Stimulated activated CD8-positive, alpha-beta memory T cell treated with anti-CD3 and anti-CD28 coated beads, Interleukin-15, amount 100 ng/mL, for 1 hour (primary cell): Measurements from ENCODE around the gene MSH3.

ENCODE experiments used
- DNase-seq: peaks from one replicate; pipeline ENCODE4 v3.0.0-alpha.2; 2020; ENCODE audit warnings: low read depth

Gene MSH3

DNA sequence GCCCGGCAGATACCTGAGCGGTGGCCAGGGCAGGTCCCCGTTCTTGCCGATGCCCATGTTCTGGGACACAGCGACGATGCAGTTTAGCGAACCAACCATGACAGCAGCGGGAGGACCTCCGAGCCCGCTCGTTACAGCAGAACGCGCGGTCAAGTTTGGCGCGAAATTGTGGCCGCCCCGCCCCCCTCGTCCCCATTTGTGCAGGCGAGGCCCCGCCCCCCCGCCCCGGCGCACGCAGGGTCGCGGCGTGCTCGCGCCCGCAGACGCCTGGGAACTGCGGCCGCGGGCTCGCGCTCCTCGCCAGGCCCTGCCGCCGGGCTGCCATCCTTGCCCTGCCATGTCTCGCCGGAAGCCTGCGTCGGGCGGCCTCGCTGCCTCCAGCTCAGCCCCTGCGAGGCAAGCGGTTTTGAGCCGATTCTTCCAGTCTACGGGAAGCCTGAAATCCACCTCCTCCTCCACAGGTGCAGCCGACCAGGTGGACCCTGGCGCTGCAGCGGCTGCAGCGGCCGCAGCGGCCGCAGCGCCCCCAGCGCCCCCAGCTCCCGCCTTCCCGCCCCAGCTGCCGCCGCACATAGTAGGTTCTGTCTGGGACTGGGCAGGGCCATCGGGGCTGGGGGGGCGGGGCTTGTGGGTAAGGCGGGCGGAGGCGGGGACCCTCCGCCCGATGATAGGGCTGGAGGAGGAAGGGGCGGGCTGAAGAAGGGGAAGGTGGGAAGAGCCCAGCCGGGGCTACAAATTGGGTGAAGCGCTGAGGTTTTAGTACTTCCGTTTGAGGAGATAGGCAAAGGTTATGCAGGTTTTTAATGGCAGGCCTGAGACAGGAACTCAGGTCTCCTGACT lies at the start of gene MSH3, which contains the start of gene DHFR:
Gene MSH3 (plus strand): TSS at position 262 of the 840 bp plus-strand sequence. CDS start 76 bp downstream, at position 338.
Gene DHFR (minus strand): TSS at position 593 of the 840 bp plus-strand sequence. CDS start 494 bp downstream, at position 99.
- peak; percentile 75 for DNase-seq

DNA sequence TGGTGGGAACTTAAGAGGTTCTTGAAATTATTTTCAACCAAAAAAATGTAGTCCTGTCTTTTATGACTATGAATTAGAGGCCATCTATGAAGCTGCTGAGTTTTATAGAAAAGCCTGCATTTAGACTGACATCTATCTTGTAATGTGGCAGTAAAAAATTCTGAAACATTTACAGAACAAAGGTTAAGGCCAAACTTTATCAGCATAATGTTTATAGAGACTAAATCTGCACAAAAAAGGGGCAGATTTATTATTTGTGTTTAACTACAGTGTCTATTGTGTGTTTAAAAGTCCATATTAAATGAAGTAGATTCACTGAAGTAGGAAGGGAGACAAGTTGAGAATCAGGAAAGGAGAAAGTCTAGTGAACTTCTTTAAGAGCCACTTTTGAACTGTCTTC lies 47.1 kb upstream of the MSH3 start:
- DNase-seq = no peak

- DNase-seq = no peak
Measured at GRCh38 chr5:80607832-80608231, 46.6 kb upstream of the MSH3 start.

DNA sequence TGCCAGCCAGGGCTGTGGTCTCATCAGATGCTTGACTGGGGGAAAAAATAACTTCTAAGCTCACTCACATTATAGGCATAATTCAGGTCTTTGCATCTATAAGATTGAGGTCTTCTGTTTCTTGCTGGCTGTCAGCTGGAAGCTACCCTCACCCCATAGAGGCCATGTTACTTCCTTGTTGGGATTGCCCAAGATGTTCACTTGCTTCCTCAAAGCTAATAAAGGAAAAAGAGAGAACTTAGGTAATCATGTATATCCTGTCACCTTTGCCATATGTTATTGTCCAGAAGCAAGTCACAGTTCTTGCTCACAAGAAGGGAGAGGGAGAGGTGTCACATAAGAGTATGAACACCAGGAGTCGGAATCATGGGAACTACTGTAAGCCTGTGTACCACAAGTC lies 45.7 kb upstream of the MSH3 start:
- no peak for DNase-seq

DNA sequence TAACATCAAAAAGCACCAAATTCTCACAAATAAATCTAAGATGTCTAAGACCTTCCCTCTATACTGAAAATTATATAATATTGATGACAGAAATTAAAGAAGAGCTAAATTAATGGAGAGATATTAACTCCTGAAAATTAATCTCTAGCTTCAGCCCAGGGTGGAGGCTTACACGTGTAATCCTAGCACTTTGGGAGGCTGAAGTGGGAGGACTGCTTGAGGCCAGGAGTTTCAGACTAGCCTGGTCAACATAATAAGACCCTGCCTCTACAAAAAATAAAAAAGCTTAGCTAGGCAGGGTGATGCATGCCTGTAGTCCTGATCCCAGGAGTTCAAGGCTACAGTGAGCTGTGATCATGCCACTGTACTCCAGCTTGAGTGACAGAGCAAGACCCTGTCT lies 44.8 kb upstream of the MSH3 start:
- DNase-seq = no peak

DNA sequence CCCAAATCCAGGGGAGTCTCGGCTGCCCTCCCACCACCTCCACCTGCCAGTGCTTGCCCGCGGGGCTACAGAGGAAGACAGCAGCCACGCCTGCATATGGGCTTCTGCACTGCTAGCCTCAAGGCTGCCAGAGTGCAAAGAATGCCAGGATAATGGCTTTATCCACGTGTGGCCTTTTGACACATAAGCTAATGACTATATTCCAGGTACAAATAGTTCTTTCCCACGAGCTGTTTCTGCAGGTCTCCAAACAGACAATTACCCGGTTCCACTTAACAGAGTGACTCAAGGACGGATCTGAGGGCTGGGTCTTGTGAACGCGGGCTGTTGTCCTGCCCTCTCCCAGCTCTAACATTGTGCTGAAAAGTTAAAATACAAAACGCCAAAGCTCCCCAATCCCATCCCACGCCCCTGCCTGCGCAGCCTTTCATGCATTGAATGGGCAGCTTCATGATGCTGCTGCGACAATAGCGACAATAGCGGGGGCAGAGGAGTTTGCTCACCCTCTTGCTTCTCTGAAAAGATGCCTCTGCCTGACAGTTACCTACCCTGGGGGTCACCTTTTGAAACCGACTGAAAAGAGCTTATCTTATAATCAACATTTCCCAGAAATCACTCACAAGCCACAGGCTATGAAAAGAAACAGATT lies 39.1 kb upstream of the MSH3 start:
- DNase-seq = no peak

- DNase-seq = no peak
Measured at GRCh38 chr5:80618438-80618837, 36.0 kb upstream of the MSH3 start.

DNA sequence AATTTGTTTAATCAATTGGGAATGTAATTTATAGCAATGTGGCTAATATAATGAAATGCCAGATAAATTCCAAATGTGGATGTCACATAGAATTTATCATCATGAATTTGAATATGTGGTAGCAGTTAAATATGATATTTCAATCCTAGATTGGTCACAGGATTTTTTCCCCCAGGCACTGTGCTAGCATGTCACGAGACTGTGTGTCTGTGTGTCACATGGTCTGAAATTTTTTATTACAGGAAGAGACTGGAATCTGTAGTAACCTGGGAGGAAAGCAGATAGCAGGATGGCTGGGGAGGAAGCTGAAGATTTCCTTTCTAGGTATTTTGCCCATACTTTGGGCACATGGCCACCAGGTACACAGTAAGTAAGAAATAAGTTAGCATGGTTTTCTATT lies 35.4 kb upstream of the MSH3 start:
- DNase-seq = no peak

DNA sequence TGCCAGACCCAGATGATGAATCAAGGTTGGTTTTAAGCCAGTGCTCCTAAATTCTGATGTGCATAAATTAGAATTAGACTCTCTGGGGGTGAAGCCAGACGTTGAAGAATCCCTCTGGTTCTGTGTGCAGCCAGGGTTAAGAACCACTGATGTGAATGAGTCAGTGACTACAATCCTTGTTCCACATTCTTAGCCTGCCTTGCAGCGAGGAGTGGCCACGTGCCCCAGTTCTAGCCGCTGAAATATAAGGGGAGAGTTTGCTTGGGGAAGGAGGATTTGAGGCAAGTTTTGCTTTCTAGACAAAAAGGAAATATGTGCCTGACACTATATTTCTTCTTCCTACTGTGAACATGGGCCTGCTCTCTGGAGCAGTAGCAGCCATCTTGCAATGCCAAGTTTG lies 34.2 kb upstream of the MSH3 start:
- DNase-seq = no peak

- DNase-seq = no peak
Measured at GRCh38 chr5:80622756-80623155, 31.7 kb upstream of the MSH3 start.

DNA sequence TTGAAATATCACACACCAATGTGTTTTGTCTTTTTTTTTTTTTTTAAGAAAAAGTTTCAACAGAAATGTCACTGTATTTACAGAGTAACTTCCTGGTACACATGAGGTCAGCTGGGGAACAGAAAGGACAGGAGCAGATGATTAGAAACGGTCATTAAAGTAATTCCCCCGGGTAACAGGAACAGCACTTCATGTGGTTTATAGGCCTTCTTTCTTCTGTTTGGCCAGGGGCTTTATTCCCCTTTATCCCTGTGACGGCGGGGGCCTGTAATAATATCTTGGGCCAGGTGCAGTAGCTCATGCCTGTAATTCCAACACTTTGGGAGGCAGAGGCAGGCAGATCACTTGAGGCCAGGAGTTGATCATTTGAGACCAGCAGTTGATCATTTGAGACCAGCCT lies 30.5 kb upstream of the MSH3 start:
- DNase-seq = no peak

DNA sequence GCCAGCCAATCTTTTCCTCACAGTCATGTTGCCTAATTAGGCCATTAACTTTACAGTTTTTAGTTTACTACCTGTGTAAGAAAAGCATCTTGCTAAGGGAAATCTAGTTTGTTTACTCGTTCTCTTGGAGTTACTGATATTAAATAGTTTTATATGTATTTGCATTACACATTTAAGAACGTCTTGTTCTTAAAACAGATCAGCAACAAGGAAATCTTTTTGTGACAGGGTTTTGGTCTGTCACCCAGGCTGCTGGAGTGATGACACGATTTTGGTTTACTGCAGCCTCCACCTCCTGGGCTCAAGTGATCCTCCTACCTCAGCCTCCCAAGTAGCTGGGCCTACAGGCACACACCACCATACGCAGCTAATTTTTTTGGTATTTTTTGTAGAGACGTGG lies 29.2 kb upstream of the MSH3 start:
- DNase-seq = no peak

GRCh38 chr5:80629281-80629680 lies 25.2 kb upstream of the MSH3 start:
- no peak for DNase-seq

- no peak for DNase-seq
Measured at GRCh38 chr5:80631278-80632259, 22.9 kb upstream of the MSH3 start.

- DNase-seq = no peak
Measured at GRCh38 chr5:80632700-80633099, 21.8 kb upstream of the MSH3 start.

DNA sequence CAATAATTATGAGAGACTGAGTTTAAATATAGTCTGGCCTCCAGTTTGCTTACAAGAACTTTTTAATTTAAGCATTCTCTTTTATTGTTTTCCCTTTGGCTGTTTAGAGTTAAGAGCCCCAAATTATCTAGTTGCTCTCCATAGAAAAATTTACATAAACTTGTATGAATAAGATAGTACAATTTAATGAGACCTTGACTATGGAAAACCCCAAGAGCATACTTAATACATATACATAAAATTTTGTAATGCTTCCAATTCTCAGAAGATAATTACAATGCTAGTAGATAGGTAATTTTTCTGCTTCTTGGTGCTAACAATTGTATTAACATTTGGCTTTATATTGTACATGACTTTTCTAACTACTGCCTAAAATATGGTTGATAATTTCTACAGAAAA lies 20.3 kb upstream of the MSH3 start:
- no peak for DNase-seq

- no peak for DNase-seq
Measured at GRCh38 chr5:80641353-80641752, 13.1 kb upstream of the MSH3 start.

DNA sequence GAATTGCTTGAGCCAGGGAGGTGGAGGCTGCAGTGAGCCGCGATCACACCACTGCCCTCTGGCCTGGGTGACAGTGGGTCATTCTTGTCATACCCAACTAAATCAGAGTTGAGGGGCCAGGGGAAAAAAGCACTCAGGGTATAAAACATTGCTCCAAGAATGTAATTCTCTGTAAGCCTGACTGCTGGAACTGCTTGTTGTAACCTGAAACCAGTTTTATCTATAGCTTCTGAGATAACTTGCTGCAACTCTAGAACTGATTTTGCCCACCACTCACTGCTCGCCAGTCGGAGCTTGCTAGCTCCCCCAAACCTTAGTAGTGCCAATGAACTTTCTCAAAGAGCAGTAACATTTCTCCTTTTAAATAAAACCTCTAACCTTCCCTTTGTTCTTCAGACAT lies 9.6 kb upstream of the MSH3 start:
- DNase-seq = no peak

DNA sequence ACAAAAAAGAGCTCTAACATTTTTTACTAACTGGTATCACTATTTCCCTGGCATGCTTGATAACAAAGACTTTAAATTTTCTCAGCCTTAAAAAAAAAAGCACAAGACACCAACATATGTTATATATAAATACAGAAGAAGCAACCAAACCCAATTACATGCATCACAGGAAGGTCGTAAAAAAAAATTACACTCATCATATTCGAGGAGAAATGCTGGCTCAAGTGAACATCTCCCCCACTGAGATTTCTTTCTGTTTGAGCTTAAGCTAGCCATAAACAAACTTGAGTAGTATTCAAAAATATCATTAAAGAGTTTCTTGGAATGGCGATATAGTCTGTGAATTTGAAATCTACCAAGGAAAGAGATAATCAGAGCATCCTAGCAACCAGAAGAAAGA lies 7.5 kb upstream of the MSH3 start:
- DNase-seq = no peak

GRCh38 chr5:80653502-80653901 lies 950 bp upstream of the MSH3 start:
- no peak for DNase-seq

DNA sequence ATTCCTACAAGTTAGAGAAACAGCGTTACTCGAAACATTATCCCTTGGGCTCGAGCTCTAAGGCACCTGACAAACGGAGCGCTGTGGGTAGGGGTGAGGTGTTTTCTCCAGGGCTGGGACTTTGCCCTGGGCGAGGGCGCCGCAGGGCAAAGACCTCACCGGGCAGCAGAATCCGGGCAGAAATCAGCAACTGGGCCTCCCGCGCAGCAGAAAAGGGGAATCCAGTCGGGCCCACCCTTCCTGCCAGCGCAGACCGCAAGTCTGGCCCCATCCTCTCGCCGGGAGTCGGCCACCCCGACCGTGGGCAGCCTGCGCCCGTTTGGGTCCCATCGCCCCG lies 430 bp upstream of the MSH3 start:
- no peak for DNase-seq

GRCh38 chr5:80655231-80655774 lies 851 bp downstream of the MSH3 start:
- DNase-seq = no peak
